GM19438 (cell line): ENCODE measurements around the gene FN1.

Experiments used
- ATAC-seq: cut with Tn5 transposase; IDR thresholded peaks from one replicate; pipeline ENCODE4 v1.9.1; 2021; ENCODE audit warnings: low read depth; ENCODE audit not compliant: unreplicated experiment

Gene FN1

GRCh38 chr2:215390550-215390913 is 45.3 kb downstream of the FN1 start:
- no peak for ATAC-seq

GRCh38 chr2:215388002-215388728 is 47.7 kb downstream of the FN1 start:
- no peak for ATAC-seq

- ATAC-seq = no peak
Observed at GRCh38 chr2:215386566-215386965, 49.3 kb downstream of the FN1 start.

- no peak for ATAC-seq
Observed at GRCh38 chr2:215384710-215385109, 51.2 kb downstream of the FN1 start.

- ATAC-seq = no peak
Observed at GRCh38 chr2:215383652-215384279, 52.1 kb downstream of the FN1 start.

- ATAC-seq = no peak
Observed at GRCh38 chr2:215382480-215382879, 53.4 kb downstream of the FN1 start.

- no peak for ATAC-seq
Observed at GRCh38 chr2:215382011-215382410, 53.9 kb downstream of the FN1 start.

- no peak for ATAC-seq
Observed at GRCh38 chr2:215380699-215381098, 55.2 kb downstream of the FN1 start.

GRCh38 chr2:215379948-215380347 is 55.9 kb downstream of the FN1 start:
- ATAC-seq = no peak

GRCh38 chr2:215379039-215379438 is 56.8 kb downstream of the FN1 start:
- ATAC-seq = no peak

GRCh38 chr2:215378045-215378444 is 57.8 kb downstream of the FN1 start:
- ATAC-seq = no peak

- no peak for ATAC-seq
Observed at GRCh38 chr2:215377283-215377682, 58.6 kb downstream of the FN1 start.

- no peak for ATAC-seq
Observed at GRCh38 chr2:215376103-215376780, 59.6 kb downstream of the FN1 start.

- no peak for ATAC-seq
Observed at GRCh38 chr2:215375467-215375830, 60.4 kb downstream of the FN1 start.

- ATAC-seq = no peak
Observed at GRCh38 chr2:215374642-215375466, 61.0 kb downstream of the FN1 start.

GRCh38 chr2:215374002-215374401 is 61.9 kb downstream of the FN1 start:
- ATAC-seq = no peak

- ATAC-seq = no peak
Observed at GRCh38 chr2:215372968-215373649, 62.8 kb downstream of the FN1 start.

- ATAC-seq = no peak
Observed at GRCh38 chr2:215371915-215372897, 63.7 kb downstream of the FN1 start.
